Measurements from ENCODE around the gene TTR.

The TTR gene

GRCh38 chr18:31565345-31565744 is 26.3 kb upstream of the TTR start:
- H3K4me3 ChIP-seq (ENCODE audit: low read length): no peak overlapping the region
- no peaks in the 10 kb centered on the region for H3K36me3 ChIP-seq (replicated peaks; ENCODE audit: low read depth, low read length)
- no peak overlapping the region for H3K4me2 ChIP-seq (ENCODE audit: low read length)
- no peak overlapping the region for H2AFZ ChIP-seq (ENCODE audit: low read depth, low read length)
- H4K20me1 ChIP-seq (ENCODE audit: insufficient read depth, low read length): no peaks in the 10 kb centered on the region
- H3K27ac ChIP-seq (ENCODE audit: low read length): no peak overlapping the region
- H3K9me3 ChIP-seq (ENCODE audit: insufficient read depth, low read length): no peaks in the 10 kb centered on the region
- TF ChIP-seq EZH2phosphoT487 (IDR thresholded peaks at IDR 0.05; ENCODE audit: low read depth) (no peak), CTCF (IDR thresholded peaks at IDR 0.05; ENCODE audit: low read depth, low read length) (no peak)
- no peaks in the 10 kb centered on the region for H3K4me1 ChIP-seq (ENCODE audit: low read length)
- peaks cover 9% of the 10 kb centered on the region; the same call in 1 of the 2 replicates for H3K27me3 ChIP-seq (ENCODE audit: low read depth, low read length)
- no peak overlapping the region for H3K9ac ChIP-seq (ENCODE audit: low read length)
- no peaks in the 10 kb centered on the region for H3K79me2 ChIP-seq (ENCODE audit: low read length)

- peaks cover 9% of the 10 kb centered on the region; the same call in 1 of the 2 replicates for H3K27me3 ChIP-seq (ENCODE audit: low read depth, low read length)
- no peaks in the 10 kb centered on the region for H3K36me3 ChIP-seq (replicated peaks; ENCODE audit: low read depth, low read length)
- no peak overlapping the region for H3K4me3 ChIP-seq (ENCODE audit: low read length)
- no peaks in the 10 kb centered on the region for H3K79me2 ChIP-seq (ENCODE audit: low read length)
- H3K27ac ChIP-seq (ENCODE audit: low read length): no peak overlapping the region
- no peaks in the 10 kb centered on the region for H4K20me1 ChIP-seq (ENCODE audit: insufficient read depth, low read length)
- H3K9me3 ChIP-seq (ENCODE audit: insufficient read depth, low read length): no peaks in the 10 kb centered on the region
- H2AFZ ChIP-seq (ENCODE audit: low read depth, low read length): no peak overlapping the region
- no peaks in the 10 kb centered on the region for H3K4me1 ChIP-seq (ENCODE audit: low read length)
- no peak overlapping the region for H3K9ac ChIP-seq (ENCODE audit: low read length)
- TF ChIP-seq CTCF (IDR thresholded peaks at IDR 0.05; ENCODE audit: low read depth, low read length): no peak
- TF ChIP-seq EZH2phosphoT487 (IDR thresholded peaks at IDR 0.05; ENCODE audit: low read depth): no peak
- H3K4me2 ChIP-seq (ENCODE audit: low read length): no peak overlapping the region
Measured at GRCh38 chr18:31565782-31566512, 25.7 kb upstream of the TTR start.

- TF ChIP-seq CTCF (IDR thresholded peaks at IDR 0.05; ENCODE audit: low read depth, low read length) (no peak), EZH2phosphoT487 (IDR thresholded peaks at IDR 0.05; ENCODE audit: low read depth) (no peak)
- peaks cover 9% of the 10 kb centered on the region; the same call in 1 of the 2 replicates for H3K27me3 ChIP-seq (ENCODE audit: low read depth, low read length)
- H3K4me2 ChIP-seq (ENCODE audit: low read length): no peak overlapping the region
- no peak overlapping the region for H3K9ac ChIP-seq (ENCODE audit: low read length)
- no peaks in the 10 kb centered on the region for H3K79me2 ChIP-seq (ENCODE audit: low read length)
- H4K20me1 ChIP-seq (ENCODE audit: insufficient read depth, low read length): no peaks in the 10 kb centered on the region
- no peaks in the 10 kb centered on the region for H3K4me1 ChIP-seq (ENCODE audit: low read length)
- no peaks in the 10 kb centered on the region for H3K9me3 ChIP-seq (ENCODE audit: insufficient read depth, low read length)
- H3K36me3 ChIP-seq (replicated peaks; ENCODE audit: low read depth, low read length): no peaks in the 10 kb centered on the region
- no peak overlapping the region for H3K27ac ChIP-seq (ENCODE audit: low read length)
- no peak overlapping the region for H2AFZ ChIP-seq (ENCODE audit: low read depth, low read length)
- no peak overlapping the region for H3K4me3 ChIP-seq (ENCODE audit: low read length)
Measured at GRCh38 chr18:31566576-31567306, 24.9 kb upstream of the TTR start.

- H2AFZ ChIP-seq (ENCODE audit: low read depth, low read length): no peak overlapping the region
- H3K36me3 ChIP-seq (replicated peaks; ENCODE audit: low read depth, low read length): no peaks in the 10 kb centered on the region
- H3K9me3 ChIP-seq (ENCODE audit: insufficient read depth, low read length): no peaks in the 10 kb centered on the region
- H3K4me2 ChIP-seq (ENCODE audit: low read length): no peak overlapping the region
- no peak overlapping the region for H3K4me3 ChIP-seq (ENCODE audit: low read length)
- H3K79me2 ChIP-seq (ENCODE audit: low read length): no peaks in the 10 kb centered on the region
- H3K27ac ChIP-seq (ENCODE audit: low read length): no peak overlapping the region
- H3K9ac ChIP-seq (ENCODE audit: low read length): no peak overlapping the region
- no peak for TF ChIP-seq EZH2phosphoT487 (IDR thresholded peaks at IDR 0.05; ENCODE audit: low read depth)
- TF ChIP-seq CTCF (IDR thresholded peaks at IDR 0.05; ENCODE audit: low read depth, low read length): no peak
- no peaks in the 10 kb centered on the region for H3K27me3 ChIP-seq (ENCODE audit: low read depth, low read length)
- peaks cover 10% of the 10 kb centered on the region for H3K4me1 ChIP-seq (ENCODE audit: low read length)
- no peaks in the 10 kb centered on the region for H4K20me1 ChIP-seq (ENCODE audit: insufficient read depth, low read length)
Measured at GRCh38 chr18:31572368-31572767, 19.3 kb upstream of the TTR start.

Measured in OCI-LY3 (cell line).